GM12878 (cell line): ENCODE data around the gene FBXW7. TPM values are rescaled to one million over a fixed set of nuclear protein-coding genes. Genes with fewer than 3 reads are reported as not detected.

Source experiments
- ATAC-seq: fragments of 200-7000 bp; cut with Tn5 transposase; 3 replicates; pipeline ENCODE4 v1.9.1; 2020; ENCODE audit warnings: mild to moderate bottlenecking, moderate library complexity
- BruUV-seq: library from RNA; stranded (reverse); fragments of 400-500 nt; replicated peaks from 2 replicates; lab custom pipeline; 2021; lab: Mats Ljungman, UMichigan
- CTCF ChIA-PET: fragments of 300-600 bp; sonication (Branson Sonifier 250); formaldehyde crosslinking; extraction: SDS; loops from one replicate; lab custom pipeline; 2021; ENCODE audit warnings: inconsistent platforms; lab: Yijun Ruan, JAX
- POLR2A ChIA-PET: fragments of 350-600 bp; formaldehyde crosslinking; extraction: SDS; loops from one replicate; lab custom pipeline; 2021; ENCODE audit warnings: inconsistent platforms; lab: Charles Lee
- RAD21 ChIA-PET: fragments of 300-600 bp; sonication (Branson Sonifier 250); formaldehyde crosslinking; loops from one replicate; lab custom pipeline; 2023; ENCODE audit warnings: antibody characterized with exemption; ENCODE audit not compliant: unreplicated experiment; lab: Charles Lee
- SMC1A ChIA-PET: fragments of 300-600 bp; sonication (Branson Sonifier 250); formaldehyde crosslinking; loops from one replicate; lab custom pipeline; 2023; ENCODE audit not compliant: unreplicated experiment, uncharacterized antibody; lab: Charles Lee
- DNase-seq: peaks from one replicate; pipeline ENCODE4 v3.0.0-alpha.2; 2011; ENCODE audit warnings: low read depth, low spot score
- FAIRE-seq: peaks from 3 replicates; lab custom pipeline; 2011; peaks lifted over from hg19 to GRCh38; lab: Jason Lieb, UNC
- H2AFZ ChIP-seq: 2 replicates; pipeline ENCODE4 v1.6.0; 2011; ENCODE audit warnings: low read depth, low read length, control low read depth; ENCODE audit not compliant: control insufficient read depth
- H3K27ac ChIP-seq: 2 replicates; pipeline ENCODE4 v1.5.1; 2011; ENCODE audit warnings: control low read depth; ENCODE audit not compliant: control insufficient read depth, insufficient read depth
- H3K27me3 ChIP-seq, 2 experiments: replicated peaks in 1 of 2; 2 replicates each; pipeline versions ENCODE4 v1.6.0 to v1.6.1; 2011; ENCODE audit warnings: low read length in 1 of 2; ENCODE audit not compliant: control insufficient read depth in 2 of 2, insufficient read depth in 2 of 2
- H3K36me3 ChIP-seq, 2 experiments: 2 replicates each; pipeline ENCODE4 v1.5.1; 2011; ENCODE audit warnings: low read length in 1 of 2; ENCODE audit not compliant: control insufficient read depth in 2 of 2, insufficient read depth in 2 of 2
- H3K4me1 ChIP-seq: 2 replicates; pipeline ENCODE4 v1.6.1; 2011; ENCODE audit warnings: mild to moderate bottlenecking, low read length, moderate library complexity, mixed read lengths; ENCODE audit not compliant: control insufficient read depth, insufficient read depth
- H3K4me2 ChIP-seq: 2 replicates; pipeline ENCODE4 v1.6.0; 2011; ENCODE audit warnings: control low read depth; ENCODE audit not compliant: control insufficient read depth, insufficient read depth
- H3K4me3 ChIP-seq: fragments of 200-600 bp; sonication (generic); 2 replicates; pipeline ENCODE4 v1.5.1; 2016
- H3K79me2 ChIP-seq: 2 replicates; pipeline ENCODE4 v1.6.0; 2011; ENCODE audit warnings: low read length; ENCODE audit not compliant: control insufficient read depth, insufficient read depth
- H3K9ac ChIP-seq: 2 replicates; pipeline ENCODE4 v1.8.0; 2011; ENCODE audit warnings: low read length, control low read depth, mixed read lengths; ENCODE audit not compliant: control insufficient read depth, insufficient read depth
- H3K9me3 ChIP-seq: replicated peaks from 3 replicates; pipeline ENCODE4 v1.5.1; 2011; ENCODE audit warnings: mild to moderate bottlenecking, low read length; ENCODE audit not compliant: control insufficient read depth, insufficient read depth
- H4K20me1 ChIP-seq: 2 replicates; pipeline ENCODE4 v1.6.0; 2011; ENCODE audit not compliant: control insufficient read depth, insufficient read depth
- CBFB ChIP-seq: IDR thresholded peaks from 2 replicates; pipeline ENCODE4 v1.6.1; 2016; ENCODE audit warnings: antibody characterized with exemption, low read depth
- CBX3 ChIP-seq: fragments of 200-600 bp; sonication (generic); IDR thresholded peaks from 2 replicates; pipeline ENCODE4 v1.6.1; 2016; ENCODE audit warnings: low read depth, borderline replicate concordance
- NFYB ChIP-seq: IDR thresholded peaks from 2 replicates; pipeline ENCODE4 v1.6.1; 2011; ENCODE audit warnings: low read depth, mild to moderate bottlenecking, low read length, improper control_type of control experiment, moderate library complexity; ENCODE audit not compliant: insufficient read depth
- RBBP5 ChIP-seq: fragments of 200-600 bp; sonication (generic); conservative IDR thresholded peaks from 2 replicates; pipeline ENCODE4 v1.6.1; 2016
- SREBF2 ChIP-seq: IDR thresholded peaks from 2 replicates; pipeline ENCODE4 v1.6.1; 2012; ENCODE audit warnings: mild to moderate bottlenecking, low read length
- ZNF622 ChIP-seq: fragments of 450-650 bp; IDR thresholded peaks from 2 replicates; pipeline ENCODE4 v1.6.1; 2017; ENCODE audit warnings: mild to moderate bottlenecking, inconsistent platforms
- WGBS: methylation state at CpG from one replicate; pipeline ENCODE4 v1.1.6; 2016; ENCODE audit warnings: low lambda C conversion rate; ENCODE audit not compliant: insufficient replicate concordance, insufficient coverage; ENCODE audit errors: missing lambda C conversion rate; 5-methylcytosine and 5-hydroxymethylcytosine counted together
- in situ Hi-C: fragments of 300-500 bp; cut with MboI; formaldehyde crosslinking; loops from 9 replicates; pipeline ENCODE4 v1.14.3; 2018; ENCODE audit warnings: mixed read lengths
- intact Hi-C: fragments of 100-400 bp; cut with micrococcal nuclease; formaldehyde crosslinking; loops from one replicate; pipeline ENCODE4 v1.14.2; 2022; ENCODE audit not compliant: unreplicated experiment
- polyA plus RNA-seq, 11 experiments: library from polyadenylated mRNA; depleted of rRNA in 4 of 11; unstranded in 6 of 11; stranded (reverse) in 5 of 11; fragments of >200 nt; fragmentation: Nextera tagmentation in 4 of 11; fragmentation: Illumina TruSeq in 1 of 11; extraction: Ambion mirVana in 4 of 11; extraction: Trizol in 1 of 11; gene quantifications; 1 replicate in 1 of 11; 2 replicates in 10 of 11; pipeline versions ENCODE4 v1.2.1 to v1.2.3, GENCODE V29; 2011 to 2016; ENCODE audit warnings: inconsistent platforms in 2 of 11, missing spikeins in 2 of 11, low read depth in 1 of 11
- total RNA-seq, 4 experiments: library from RNA; depleted of rRNA in 3 of 4; stranded (reverse); fragments of >200 nt in 3 of 4; fragmentation: Illumina TruSeq in 1 of 4; extraction: Trizol in 1 of 4; gene quantifications; 2 replicates each; pipeline versions ENCODE4 v1.2.1 to v1.2.3, GENCODE V29; 2013 to 2021
- TF ChIP-seq, protein P1 (sequence below): fragments of 450-650 bp; IDR thresholded peaks from 2 replicates; pipeline ENCODE4 v1.6.1; 2017; ENCODE audit warnings: mild to moderate bottlenecking, low read depth, inconsistent platforms; ENCODE audit not compliant: poor library complexity, severe bottlenecking

Gene FBXW7
- total and polyA plus RNA-seq, 10 of the 15 experiments (the other 5 are each of a cell fraction or from before 2014, with no cell fraction given) = 35.8 to 118 (median 47.2) TPM

DNA sequence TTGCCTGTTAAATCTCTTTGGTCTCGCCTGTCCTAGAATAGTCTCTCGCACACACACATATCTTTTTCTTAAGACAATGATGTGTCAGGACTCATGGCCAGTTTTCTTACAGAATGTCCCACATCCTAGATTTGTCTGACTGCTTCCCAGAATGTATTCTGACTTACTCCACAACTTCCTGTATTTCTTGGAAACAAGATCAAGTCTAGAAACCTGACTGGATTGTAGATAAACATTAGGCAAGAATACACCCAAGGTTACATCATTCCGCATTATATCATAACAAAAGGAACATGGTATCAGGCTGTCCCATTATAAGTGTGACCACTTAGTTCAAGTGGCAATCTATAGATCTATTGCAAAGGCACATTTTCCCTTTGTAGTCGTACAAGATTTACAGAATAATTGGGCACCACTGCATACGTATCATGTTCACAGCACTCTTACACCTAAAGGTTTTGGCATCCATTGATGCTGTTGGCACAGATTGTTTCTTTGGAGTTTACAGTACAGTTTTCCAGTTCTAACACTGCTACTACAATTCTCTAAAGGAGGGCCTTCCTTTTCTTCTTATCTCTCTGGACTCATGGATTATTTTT is 56.4 kb downstream of the FBXW7 start:
- Histone ChIP-seq H3K79me2 (peaks cover 40% of the 10 kb centered on the region), H3K4me1 (no peaks in the 10 kb centered on the region), H3K36me3 (peaks cover 0 to 5% of the 10 kb centered on the region in 2 experiments; a peak in 2 of 4 replicates), H2AFZ (no peak overlapping the region), H3K27ac (no peak overlapping the region), H3K27me3 (no peaks in the 10 kb centered on the region), H3K4me2 (no peak overlapping the region), H3K9ac (no peak overlapping the region), H3K4me3 (no peak overlapping the region), H4K20me1 (no peaks in the 10 kb centered on the region; the same call in 1 of the 2 replicates), H3K9me3 (peaks cover 10% of the 10 kb centered on the region)
- ATAC-seq = no peak
- ChIA-PET RAD21 (interaction anchor here (0.6 kb wide), 1 partner anchor 162 kb away, joined by 3 read pairs; no protein-coding TSS in a partner anchor), SMC1A (interaction anchor here (0.9 to 2.6 kb wide), 4 partner anchors 20 to 46 kb away, joined by 3 to 12 read pairs (median 6); no protein-coding TSS in a partner anchor), CTCF (interaction anchor here (0.7 to 1.8 kb wide), 4 partner anchors 15 to 22 kb away, joined by 3 to 6 read pairs (median 3); no protein-coding TSS in a partner anchor), POLR2A (interaction anchor here (0.9 kb wide), 1 partner anchor 21 kb away, joined by 3 read pairs; no protein-coding TSS in a partner anchor)
- TF ChIP-seq SREBF2 = no peak
- no peak for TF ChIP-seq CBX3
- no peak for TF ChIP-seq CBFB
- intact Hi-C loops (no loop called here), in situ Hi-C loops (no loop called here)
- no TSS peak for BruUV-seq
- no peak for DNase-seq
- FAIRE-seq = no peak
- WGBS = 72% methylated on average over 5 of the region's 5 CpGs

DNA sequence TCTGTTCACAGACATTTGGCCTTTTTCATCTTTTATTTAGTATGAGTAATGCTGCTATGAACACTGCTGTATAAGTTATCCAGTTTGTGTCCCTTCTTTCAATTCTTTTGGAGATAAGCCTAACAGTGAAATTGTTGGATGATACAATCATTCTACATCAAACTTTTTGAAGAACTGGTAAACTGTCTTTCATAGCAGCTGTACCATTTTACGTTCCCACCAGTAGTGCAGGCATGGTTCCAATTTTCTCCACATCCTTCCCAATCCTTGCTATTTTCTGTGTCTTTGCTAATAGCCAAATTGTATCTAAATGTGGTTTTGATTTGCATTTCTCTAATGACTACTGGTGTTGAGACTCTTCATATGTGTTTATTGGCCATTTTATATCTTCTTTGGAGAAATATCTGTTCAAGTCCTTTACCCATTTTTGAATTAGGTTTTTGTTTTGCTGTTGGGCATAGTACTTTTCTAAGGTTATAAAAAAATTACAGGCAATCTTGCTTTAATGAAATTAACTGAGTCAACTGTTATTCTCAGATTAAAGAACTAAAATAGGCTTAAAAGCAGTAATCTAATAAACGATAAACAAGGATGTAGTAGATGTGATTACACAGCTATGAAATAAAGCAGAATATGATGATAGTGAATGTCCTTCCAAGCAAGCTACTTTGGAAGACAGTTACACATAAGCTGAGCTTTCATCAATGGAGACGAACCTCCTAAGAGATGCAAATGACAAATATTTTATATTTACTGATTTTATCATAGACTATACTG is 57.2 kb downstream of the FBXW7 start:
- in situ Hi-C loops = no loop called here
- ChIA-PET RAD21 (interaction anchor here (1.7 kb wide), 1 partner anchor 21 kb away, joined by 4 read pairs; no protein-coding TSS in a partner anchor), POLR2A (no interaction called here), CTCF (interaction anchor here (0.7 to 1.2 kb wide), 4 partner anchors 16 to 260 kb away, joined by 3 read pairs; no protein-coding TSS in a partner anchor), SMC1A (interaction anchor here (0.9 to 2.6 kb wide), 5 partner anchors 14 to 22 kb away, joined by 3 to 12 read pairs (median 4); no protein-coding TSS in a partner anchor)
- H4K20me1 ChIP-seq = no peaks in the 10 kb centered on the region; the same call in 1 of the 2 replicates
- no peak overlapping the region for H3K9ac ChIP-seq
- no peak overlapping the region for H3K27ac ChIP-seq
- no peak overlapping the region for H2AFZ ChIP-seq
- no peak for ATAC-seq
- no TSS peak for BruUV-seq
- DNase-seq = no peak
- no peak overlapping the region for H3K4me3 ChIP-seq
- no peak overlapping the region for H3K4me2 ChIP-seq
- no peak for FAIRE-seq
- no peaks in the 10 kb centered on the region for H3K4me1 ChIP-seq
- WGBS = 95% methylated on average over 3 of the region's 3 CpGs
- H3K27me3 ChIP-seq = no peaks in the 10 kb centered on the region
- intact Hi-C loops = no loop called here
- peaks cover 0 to 5% of the 10 kb centered on the region in 2 experiments; a peak in 2 of 4 replicates for H3K36me3 ChIP-seq
- H3K9me3 ChIP-seq = peaks cover 10% of the 10 kb centered on the region
- H3K79me2 ChIP-seq = peaks cover 40% of the 10 kb centered on the region
- TF ChIP-seq RBBP5 (no peak), NFYB (no peak), ZNF622 (no peak)
- TF ChIP-seq, protein P1, sequence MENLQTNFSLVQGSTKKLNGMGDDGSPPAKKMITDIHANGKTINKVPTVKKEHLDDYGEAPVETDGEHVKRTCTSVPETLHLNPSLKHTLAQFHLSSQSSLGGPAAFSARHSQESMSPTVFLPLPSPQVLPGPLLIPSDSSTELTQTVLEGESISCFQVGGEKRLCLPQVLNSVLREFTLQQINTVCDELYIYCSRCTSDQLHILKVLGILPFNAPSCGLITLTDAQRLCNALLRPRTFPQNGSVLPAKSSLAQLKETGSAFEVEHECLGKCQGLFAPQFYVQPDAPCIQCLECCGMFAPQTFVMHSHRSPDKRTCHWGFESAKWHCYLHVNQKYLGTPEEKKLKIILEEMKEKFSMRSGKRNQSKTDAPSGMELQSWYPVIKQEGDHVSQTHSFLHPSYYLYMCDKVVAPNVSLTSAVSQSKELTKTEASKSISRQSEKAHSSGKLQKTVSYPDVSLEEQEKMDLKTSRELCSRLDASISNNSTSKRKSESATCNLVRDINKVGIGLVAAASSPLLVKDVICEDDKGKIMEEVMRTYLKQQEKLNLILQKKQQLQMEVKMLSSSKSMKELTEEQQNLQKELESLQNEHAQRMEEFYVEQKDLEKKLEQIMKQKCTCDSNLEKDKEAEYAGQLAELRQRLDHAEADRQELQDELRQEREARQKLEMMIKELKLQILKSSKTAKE = no peak
